ENCODE results near the gene TRIM28. TPM values are rescaled to one million over a fixed set of nuclear protein-coding genes. Genes with fewer than 3 reads are reported as not detected.

Gene TRIM28
- total RNA-seq, 1 donor from 2014 or later = 351 TPM

DNA sequence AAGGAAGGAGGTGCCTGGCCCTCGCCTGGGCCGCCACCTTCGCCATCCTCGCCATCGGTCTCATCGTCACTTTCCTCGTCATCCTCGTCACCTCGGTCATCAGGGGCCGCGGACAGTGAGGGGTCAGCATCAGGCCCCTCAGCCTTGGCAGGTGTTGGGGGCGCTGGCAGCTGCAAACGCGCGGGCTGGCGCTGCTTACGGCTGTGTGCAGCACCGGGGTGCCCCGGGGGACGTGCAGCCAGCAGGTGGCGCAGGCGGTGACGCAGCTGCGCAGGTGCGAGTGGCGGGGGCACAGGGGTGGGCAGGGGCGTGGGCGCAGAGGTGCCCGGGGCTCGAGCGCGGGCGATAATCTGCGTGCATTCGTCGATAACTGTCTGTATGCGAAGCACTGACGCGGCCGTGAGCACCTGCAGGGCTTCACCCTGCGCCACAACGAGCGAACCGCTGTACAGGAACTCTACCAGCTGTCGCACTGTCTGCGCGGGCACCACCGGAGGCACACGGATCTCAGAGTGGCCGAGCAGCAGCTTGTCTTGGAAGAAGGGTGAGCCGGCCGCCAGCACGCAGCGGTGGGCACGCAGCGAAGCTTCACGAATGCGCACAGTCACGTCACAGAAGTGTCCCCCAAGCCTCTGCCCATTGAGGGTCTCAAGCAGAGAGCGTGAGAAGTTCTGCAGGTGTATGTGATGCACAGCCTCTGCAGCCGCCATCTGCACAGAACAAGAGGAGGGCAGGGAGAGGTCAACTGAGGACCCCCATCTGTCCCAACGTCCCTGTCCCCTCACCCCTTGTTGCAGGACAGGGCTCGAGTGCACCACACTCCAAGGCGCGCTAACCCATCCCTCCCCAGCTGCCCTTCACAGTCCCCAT is 26.7 kb upstream of the TRIM28 start:
- Histone ChIP-seq H3K4me2 (ENCODE audit: low read length) (no peak overlapping the region), H4K20me1 (ENCODE audit: insufficient read depth, low read length) (peaks cover 23% of the 10 kb centered on the region), H3K27me3 (ENCODE audit: insufficient read depth, low read length) (no peaks in the 10 kb centered on the region), H3K9me3 (ENCODE audit: insufficient read depth, low read depth, low read length) (no peaks in the 10 kb centered on the region), H3K36me3 (ENCODE audit: insufficient read depth, low read length) (peaks cover 2% of the 10 kb centered on the region), H3K27ac (ENCODE audit: low read depth, low read length) (no peak overlapping the region), H2AFZ (ENCODE audit: low read depth, low read length) (no peak overlapping the region), H3K4me3 (ENCODE audit: insufficient read depth, low read depth, low read length) (no peak overlapping the region), H3K9ac (ENCODE audit: low read length) (no peak overlapping the region), H3K4me1 (ENCODE audit: insufficient read depth, low read length) (peaks cover 16% of the 10 kb centered on the region), H3K79me2 (ENCODE audit: insufficient read depth, low read length) (peaks cover 47% of the 10 kb centered on the region)
- no peak for TF ChIP-seq EZH2 (IDR thresholded peaks at IDR 0.05; ENCODE audit: insufficient read depth, low read length)
- TF ChIP-seq, protein P1, sequence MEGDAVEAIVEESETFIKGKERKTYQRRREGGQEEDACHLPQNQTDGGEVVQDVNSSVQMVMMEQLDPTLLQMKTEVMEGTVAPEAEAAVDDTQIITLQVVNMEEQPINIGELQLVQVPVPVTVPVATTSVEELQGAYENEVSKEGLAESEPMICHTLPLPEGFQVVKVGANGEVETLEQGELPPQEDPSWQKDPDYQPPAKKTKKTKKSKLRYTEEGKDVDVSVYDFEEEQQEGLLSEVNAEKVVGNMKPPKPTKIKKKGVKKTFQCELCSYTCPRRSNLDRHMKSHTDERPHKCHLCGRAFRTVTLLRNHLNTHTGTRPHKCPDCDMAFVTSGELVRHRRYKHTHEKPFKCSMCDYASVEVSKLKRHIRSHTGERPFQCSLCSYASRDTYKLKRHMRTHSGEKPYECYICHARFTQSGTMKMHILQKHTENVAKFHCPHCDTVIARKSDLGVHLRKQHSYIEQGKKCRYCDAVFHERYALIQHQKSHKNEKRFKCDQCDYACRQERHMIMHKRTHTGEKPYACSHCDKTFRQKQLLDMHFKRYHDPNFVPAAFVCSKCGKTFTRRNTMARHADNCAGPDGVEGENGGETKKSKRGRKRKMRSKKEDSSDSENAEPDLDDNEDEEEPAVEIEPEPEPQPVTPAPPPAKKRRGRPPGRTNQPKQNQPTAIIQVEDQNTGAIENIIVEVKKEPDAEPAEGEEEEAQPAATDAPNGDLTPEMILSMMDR (IDR thresholded peaks at IDR 0.05; ENCODE audit: insufficient read depth, low read depth, low read length) = no peak
- Mint-ChIP-seq H3K27ac (ENCODE audit: unreplicated experiment) (peak overlapping the region; percentile 47), H3K9me3 (ENCODE audit: unreplicated experiment) (no peaks in the 10 kb centered on the region), H3K36me3 (ENCODE audit: low read depth, unreplicated experiment) (peaks cover 12% of the 10 kb centered on the region), H3K27me3 (ENCODE audit: low read depth, unreplicated experiment) (no peaks in the 10 kb centered on the region), H3K4me3 (ENCODE audit: unreplicated experiment) (peak overlapping the region; percentile 100), H3K4me1 (ENCODE audit: low read depth, unreplicated experiment) (peaks cover 24% of the 10 kb centered on the region)
- DNase-seq (ENCODE audit: low read depth) (no peak), FAIRE-seq (no peak)

DNA sequence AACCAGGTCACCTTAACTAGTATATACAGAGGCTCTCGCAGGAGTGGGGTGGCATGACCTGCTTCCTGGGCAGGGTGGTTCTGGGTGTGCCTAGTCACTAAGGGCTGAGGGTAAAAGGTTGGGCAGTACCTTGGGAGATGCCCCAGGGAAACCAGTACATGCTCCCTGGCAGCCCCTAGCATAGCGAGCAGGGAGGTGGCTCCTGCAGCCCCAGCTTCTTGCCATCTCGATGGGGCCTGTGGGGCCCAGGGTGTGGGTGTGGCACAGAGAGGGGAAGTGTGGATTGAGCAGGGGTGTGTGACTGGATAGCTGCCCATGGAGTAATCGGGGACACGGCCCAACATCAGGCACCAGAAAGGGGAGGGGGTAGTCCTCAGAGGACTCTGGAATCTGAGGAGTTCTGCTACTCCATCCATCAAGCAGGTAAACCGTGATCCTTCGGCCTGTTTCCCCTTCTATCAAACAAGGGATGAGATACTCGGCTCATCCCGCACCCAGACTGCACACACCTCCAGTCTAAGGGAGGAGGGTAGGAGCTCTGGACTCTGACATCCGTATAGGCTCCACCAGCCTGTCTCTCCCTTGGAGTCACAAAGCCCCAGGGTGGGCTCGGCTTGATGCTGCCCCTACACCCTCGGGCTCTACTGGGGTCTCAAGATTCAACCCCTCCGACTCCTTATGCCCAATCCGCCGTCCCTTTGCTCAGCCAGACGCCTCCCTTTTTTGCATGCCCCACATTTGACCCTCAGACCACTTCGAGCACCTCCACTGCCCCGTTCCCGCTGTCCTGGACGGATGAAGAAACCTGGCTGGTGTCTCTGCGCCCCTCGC is 25.4 kb upstream of the TRIM28 start:
- no peak for FAIRE-seq

GRCh38 chr19:58519087-58519354 is 24.8 kb upstream of the TRIM28 start:
- Histone ChIP-seq H3K4me1 (ENCODE audit: insufficient read depth, low read length) (peaks cover 13% of the 10 kb centered on the region), H4K20me1 (ENCODE audit: insufficient read depth, low read length) (peaks cover 20% of the 10 kb centered on the region), H3K27ac (ENCODE audit: low read depth, low read length) (peak overlapping the region; percentile 86), H3K27me3 (ENCODE audit: insufficient read depth, low read length) (no peaks in the 10 kb centered on the region), H2AFZ (ENCODE audit: low read depth, low read length) (peak overlapping the region; percentile 88), H3K9ac (ENCODE audit: low read length) (peak overlapping the region; percentile 93), H3K4me2 (ENCODE audit: low read length) (peak overlapping the region; percentile 96), H3K79me2 (ENCODE audit: insufficient read depth, low read length) (peaks cover 47% of the 10 kb centered on the region), H3K36me3 (ENCODE audit: insufficient read depth, low read length) (peaks cover 2% of the 10 kb centered on the region), H3K9me3 (ENCODE audit: insufficient read depth, low read depth, low read length) (no peaks in the 10 kb centered on the region), H3K4me3 (ENCODE audit: insufficient read depth, low read depth, low read length) (peak overlapping the region; percentile 82)
- TF ChIP-seq, protein P1 (IDR thresholded peaks at IDR 0.05; ENCODE audit: insufficient read depth, low read depth, low read length) = peak; percentile 39
- no peak for TF ChIP-seq EZH2 (IDR thresholded peaks at IDR 0.05; ENCODE audit: insufficient read depth, low read length)
- H3K4me1 Mint-ChIP-seq (ENCODE audit: low read depth, unreplicated experiment) = peaks cover 24% of the 10 kb centered on the region
- H3K27me3 Mint-ChIP-seq (ENCODE audit: low read depth, unreplicated experiment) = no peaks in the 10 kb centered on the region
- peaks cover 12% of the 10 kb centered on the region for H3K36me3 Mint-ChIP-seq (ENCODE audit: low read depth, unreplicated experiment)
- peak overlapping the region; percentile 94 for H3K27ac Mint-ChIP-seq (ENCODE audit: unreplicated experiment)
- peak; percentile 60 for DNase-seq (ENCODE audit: low read depth)
- H3K4me3 Mint-ChIP-seq (ENCODE audit: unreplicated experiment) = peak overlapping the region; percentile 100
- FAIRE-seq = no peak
- H3K9me3 Mint-ChIP-seq (ENCODE audit: unreplicated experiment) = no peaks in the 10 kb centered on the region

More for the DNA sequence above, 25.4 kb upstream of the TRIM28 start:
- peaks cover 47% of the 10 kb centered on the region for H3K79me2 ChIP-seq (ENCODE audit: insufficient read depth, low read length)
- peaks cover 20% of the 10 kb centered on the region for H4K20me1 ChIP-seq (ENCODE audit: insufficient read depth, low read length)
- H3K4me1 ChIP-seq (ENCODE audit: insufficient read depth, low read length) = peaks cover 16% of the 10 kb centered on the region
- no peak for TF ChIP-seq EZH2 (IDR thresholded peaks at IDR 0.05; ENCODE audit: insufficient read depth, low read length)
- no peak for DNase-seq (ENCODE audit: low read depth)
- peaks cover 2% of the 10 kb centered on the region for H3K36me3 ChIP-seq (ENCODE audit: insufficient read depth, low read length)
- peak overlapping the region; percentile 93 for H3K9ac ChIP-seq (ENCODE audit: low read length)
- Mint-ChIP-seq H3K36me3 (ENCODE audit: low read depth, unreplicated experiment) (peaks cover 12% of the 10 kb centered on the region), H3K27me3 (ENCODE audit: low read depth, unreplicated experiment) (no peaks in the 10 kb centered on the region), H3K4me1 (ENCODE audit: low read depth, unreplicated experiment) (peaks cover 24% of the 10 kb centered on the region), H3K27ac (ENCODE audit: unreplicated experiment) (peak overlapping the region; percentile 94), H3K4me3 (ENCODE audit: unreplicated experiment) (peak overlapping the region; percentile 100), H3K9me3 (ENCODE audit: unreplicated experiment) (no peaks in the 10 kb centered on the region)
- peak overlapping the region; percentile 96 for H3K4me2 ChIP-seq (ENCODE audit: low read length)
- H3K9me3 ChIP-seq (ENCODE audit: insufficient read depth, low read depth, low read length) = no peaks in the 10 kb centered on the region
- peak overlapping the region; percentile 88 for H2AFZ ChIP-seq (ENCODE audit: low read depth, low read length)
- no peaks in the 10 kb centered on the region for H3K27me3 ChIP-seq (ENCODE audit: insufficient read depth, low read length)
- H3K4me3 ChIP-seq (ENCODE audit: insufficient read depth, low read depth, low read length) = peak overlapping the region; percentile 82
- peak overlapping the region; percentile 86 for H3K27ac ChIP-seq (ENCODE audit: low read depth, low read length)
